ENCODE measurements around the gene ADAM12. TPM values are rescaled to one million over a fixed set of nuclear protein-coding genes. Genes with fewer than 3 reads are reported as not detected.

Gene ADAM12
- total and polyA plus RNA-seq, 2 donors (not counting 3 experiments of a cell fraction or from before 2014, with no cell fraction given): 0.22 to 0.33 TPM

GRCh38 chr10:126268013-126268920 is 120.0 kb downstream of the ADAM12 start:
- DNase-seq (ENCODE audit: low read depth, low spot score) (no peak), FAIRE-seq (no peak)
- H3K9me1 ChIP-seq (replicated peaks; ENCODE audit: control insufficient read depth, extremely low read depth, insufficient read depth, low read length): no peaks in the 10 kb centered on the region
- no peak overlapping the region for H3K9ac ChIP-seq (replicated peaks; ENCODE audit: extremely low read depth, insufficient read depth, low read length)
- H3K36me3 ChIP-seq (ENCODE audit: control insufficient read depth in 2 of 2, extremely low read depth in 1 of 2, insufficient read depth in 2 of 2, low read length in 2 of 2): no peaks in the 10 kb centered on the region
- no peaks in the 10 kb centered on the region for H3K79me2 ChIP-seq (ENCODE audit: control insufficient read depth, insufficient read depth, low read length)
- dilution Hi-C loops (cut with MboI; ENCODE audit: extremely low pct_ligation_motif_present, low sequenced_read_pairs) (no loop called here), intact Hi-C loops (cut with micrococcal nuclease) (no loop called here)
- no peaks in the 10 kb centered on the region for H3K9me3 ChIP-seq (replicated peaks; ENCODE audit: control insufficient read depth, insufficient read depth, low read length)
- H3K27ac ChIP-seq (ENCODE audit: insufficient read depth, low read depth, low read length): no peak overlapping the region
- POLR2A ChIA-PET: no interaction called here
- no peaks in the 10 kb centered on the region for H3K4me1 ChIP-seq (ENCODE audit: control insufficient read depth, extremely low read depth, insufficient read depth, low read length)
- H4K20me1 ChIP-seq (replicated peaks; ENCODE audit: control insufficient read depth, extremely low read depth, insufficient read depth, low read length): no peaks in the 10 kb centered on the region
- no peak overlapping the region for H2AFZ ChIP-seq (ENCODE audit: low read depth, low read length)
- H3K27me3 ChIP-seq (ENCODE audit: control insufficient read depth in 2 of 2, insufficient read depth in 2 of 2, low read length in 2 of 2): no peaks in the 10 kb centered on the region
- BruUV-seq (replicated peaks): no TSS peak
- no peak overlapping the region for H3K4me2 ChIP-seq (ENCODE audit: insufficient read depth, low read length)
- TF ChIP-seq FOS (IDR thresholded peaks at IDR 0.05; ENCODE audit: borderline replicate concordance, insufficient read depth, low read length) (no peak), JUN (IDR thresholded peaks at IDR 0.05; ENCODE audit: borderline replicate concordance, insufficient read depth, insufficient read length, low read depth) (no peak), POLR2A (IDR thresholded peaks at IDR 0.05; ENCODE audit: low read depth, low read length) (no peak), EZH2 (IDR thresholded peaks at IDR 0.05; ENCODE audit: borderline replicate concordance, low read depth, low read length, severe bottlenecking) (no peak), GATA2 (IDR thresholded peaks at IDR 0.05; ENCODE audit: insufficient read depth, insufficient read length, low read depth, low read length) (no peak), POLR2AphosphoS5 (IDR thresholded peaks at IDR 0.05; ENCODE audit: insufficient read depth, low read depth, low read length) (no peak), CTCF (IDR thresholded peaks at IDR 0.05; ENCODE audit: extremely low read depth in 1 of 2, insufficient read depth in 1 of 2, low read depth in 1 of 2, low read length in 2 of 2) (no peak), MYC (IDR thresholded peaks at IDR 0.05; ENCODE audit: low read depth, low read length) (no peak)
- TF ChIP-seq, protein P1, sequence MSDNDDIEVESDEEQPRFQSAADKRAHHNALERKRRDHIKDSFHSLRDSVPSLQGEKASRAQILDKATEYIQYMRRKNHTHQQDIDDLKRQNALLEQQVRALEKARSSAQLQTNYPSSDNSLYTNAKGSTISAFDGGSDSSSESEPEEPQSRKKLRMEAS (IDR thresholded peaks at IDR 0.05; ENCODE audit: insufficient read depth, insufficient read length): no peak
- H3K4me3 ChIP-seq (replicated peaks in 1 of 3; ENCODE audit: insufficient read depth in 1 of 3, low read depth in 1 of 3, low read length in 3 of 3): no peak overlapping the region
- CTCF ChIA-PET: no interaction called here
